GM19397 (cell line): ENCODE measurements around the gene TNP1.

Experiments
- ATAC-seq: cut with Tn5 transposase; IDR thresholded peaks from one replicate; pipeline ENCODE4 v1.9.1; 2021; ENCODE audit warnings: mild to moderate bottlenecking, moderate library complexity; ENCODE audit not compliant: unreplicated experiment

Gene TNP1, protein sequence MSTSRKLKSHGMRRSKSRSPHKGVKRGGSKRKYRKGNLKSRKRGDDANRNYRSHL

GRCh38 chr2:216859944-216860343, at the start of gene TNP1:
Gene TNP1 (minus strand): TSS chr2:216860064. CDS start chr2:216860034, 30 bp downstream.
- ATAC-seq, result no peak

DNA sequence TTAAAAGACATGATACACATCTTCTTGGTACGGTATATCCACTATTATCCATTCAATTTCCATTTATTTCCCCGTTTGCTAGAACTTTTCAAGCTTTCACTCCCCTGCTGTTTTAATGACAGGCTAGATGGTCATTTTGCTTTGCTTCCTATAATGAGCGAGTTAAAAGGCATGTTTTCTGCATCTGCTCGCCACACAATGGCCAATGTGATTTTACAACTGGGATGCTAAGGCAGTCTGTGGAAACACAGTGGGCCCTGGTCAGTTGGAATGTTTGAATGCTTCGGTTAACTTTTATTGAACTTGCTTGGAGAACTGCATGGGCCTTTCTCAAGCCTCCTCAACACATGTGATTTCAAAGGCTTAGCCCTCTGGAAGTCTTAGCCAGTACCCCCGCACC, 48.4 kb upstream of the TNP1 start:
- ATAC-seq, result no peak

DNA sequence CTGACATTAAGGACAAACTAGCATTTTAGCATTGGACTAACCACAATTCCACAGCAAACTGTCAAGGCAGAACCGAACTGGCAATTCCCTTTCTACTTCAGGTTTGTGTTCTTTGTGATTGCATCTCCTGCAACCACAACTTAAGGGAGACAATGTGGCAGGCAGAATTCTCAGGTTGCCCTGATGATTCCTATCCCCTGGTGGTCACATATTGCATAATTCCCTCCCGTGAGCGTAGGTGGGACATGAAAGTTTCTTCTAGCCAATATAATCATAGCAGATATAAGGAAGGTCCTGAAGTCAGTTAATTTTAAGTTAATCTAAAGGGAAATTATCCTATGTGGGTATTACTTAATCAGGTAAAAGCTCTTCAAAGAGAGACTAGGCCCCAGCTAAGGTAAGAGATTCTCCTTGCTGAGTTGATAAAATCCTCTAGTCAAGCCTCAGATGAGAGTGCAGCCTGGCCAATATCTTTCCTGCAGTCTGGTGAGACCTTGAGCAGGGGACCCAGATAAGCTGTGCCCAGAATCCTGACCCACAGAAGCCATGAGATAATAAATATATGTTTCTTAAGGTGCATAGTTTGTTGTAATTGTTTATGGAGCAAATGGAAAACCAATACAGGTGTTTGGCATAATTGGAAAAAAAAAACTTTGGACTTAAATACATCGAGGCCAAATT, 45.9 kb upstream of the TNP1 start:
- no peak for ATAC-seq

DNA sequence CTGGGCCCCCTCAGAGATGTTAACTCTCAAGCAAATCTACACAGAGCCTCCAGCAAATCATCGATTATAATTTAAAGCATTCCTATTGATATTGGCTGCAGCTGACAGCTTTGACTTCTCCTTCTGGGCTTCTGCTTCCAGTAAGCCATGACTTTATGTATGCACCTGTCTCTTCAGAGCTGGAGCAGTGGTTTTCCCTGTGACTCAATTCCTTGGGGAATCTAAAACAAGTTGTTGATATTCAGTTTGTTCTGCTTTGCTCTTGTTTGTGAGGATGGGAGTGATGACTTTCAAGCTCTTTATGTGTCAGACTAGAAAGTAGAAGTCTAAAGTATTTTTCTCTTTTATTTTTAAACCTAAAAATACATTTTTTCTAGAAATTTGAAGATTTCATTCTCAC, 45.1 kb upstream of the TNP1 start:
- no peak for ATAC-seq

GRCh38 chr2:216904554-216904953, 44.7 kb upstream of the TNP1 start:
- ATAC-seq, result no peak

DNA sequence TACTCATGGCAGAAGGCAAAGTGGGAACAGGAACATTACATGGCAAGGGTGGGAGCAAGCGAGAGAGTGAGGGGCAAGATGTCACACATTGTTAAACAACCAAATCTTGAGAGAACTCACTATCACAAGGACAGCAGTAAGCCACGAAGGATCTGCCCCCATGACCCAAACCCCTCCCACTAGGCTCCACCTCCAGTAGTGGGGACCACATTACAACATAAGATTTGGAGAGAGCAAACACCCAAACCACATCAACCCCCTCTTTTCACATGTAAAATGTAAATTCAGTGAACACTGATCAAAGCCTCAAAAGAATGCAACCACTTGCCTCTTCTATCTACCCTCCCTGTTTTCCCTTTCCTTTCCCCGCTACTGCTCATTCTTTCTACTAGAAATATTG, 43.6 kb upstream of the TNP1 start:
- no peak for ATAC-seq

DNA sequence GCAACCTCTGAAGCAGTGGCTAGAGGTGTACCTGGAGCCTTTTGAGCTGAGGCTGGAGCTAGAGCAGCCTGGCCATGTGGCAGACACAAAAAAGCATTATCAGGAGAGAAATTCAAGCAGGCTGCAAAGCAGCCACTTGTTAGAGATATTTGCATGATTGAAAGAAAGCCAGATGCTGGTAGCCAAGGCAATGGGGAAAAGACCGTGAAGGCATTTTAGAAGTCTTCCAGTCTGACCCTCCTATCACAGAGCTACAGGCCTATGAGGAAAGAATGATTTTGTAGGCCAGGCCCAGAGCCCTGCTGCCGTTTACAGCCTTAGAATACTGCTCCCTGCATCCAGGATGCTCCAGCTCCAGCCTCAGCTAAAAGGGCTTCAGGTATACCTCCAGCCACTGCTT, 41.4 kb upstream of the TNP1 start:
- no peak for ATAC-seq

DNA sequence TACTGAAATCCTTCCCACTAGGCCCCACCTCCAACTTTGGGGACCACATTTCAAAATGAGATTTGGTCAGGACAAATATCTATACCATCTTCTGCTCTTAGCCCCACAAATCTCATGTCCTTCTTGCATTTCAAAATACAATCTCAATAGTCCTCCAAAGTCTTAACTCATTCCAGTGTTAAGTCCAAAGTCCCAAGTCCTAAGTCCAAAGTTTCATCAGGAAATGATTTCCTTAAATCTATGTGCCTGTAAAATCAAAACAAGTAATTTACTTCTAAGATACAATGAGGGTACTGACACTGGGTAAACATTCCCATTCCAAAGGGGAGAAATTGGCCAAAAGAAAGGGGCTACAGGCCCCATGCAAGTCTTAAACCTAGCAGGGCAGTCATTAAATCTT, 40.5 kb upstream of the TNP1 start:
- ATAC-seq, result no peak

GRCh38 chr2:216897561-216898203, 37.8 kb upstream of the TNP1 start:
- ATAC-seq, result no peak

DNA sequence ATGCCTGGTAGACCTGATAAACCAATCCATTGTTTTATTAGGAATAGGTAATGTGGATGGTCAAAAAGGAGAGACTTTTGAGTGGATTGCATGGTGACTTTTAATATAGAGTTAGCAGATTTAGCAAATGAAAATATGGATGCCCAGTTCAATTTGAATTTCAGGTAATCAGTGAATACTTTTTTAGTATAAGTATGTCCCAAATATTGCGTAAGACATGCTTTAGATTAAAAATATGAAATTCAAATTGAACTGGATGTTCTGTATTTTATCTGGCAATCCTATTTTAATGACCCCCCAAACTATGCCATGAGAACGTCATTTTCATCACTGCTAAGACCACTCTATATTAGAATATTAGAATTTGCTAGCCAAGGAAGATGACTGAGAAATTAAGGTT, 30.3 kb upstream of the TNP1 start:
- no peak for ATAC-seq

- no peak for ATAC-seq
Observed at GRCh38 chr2:216888887-216889622, 29.2 kb upstream of the TNP1 start.

DNA sequence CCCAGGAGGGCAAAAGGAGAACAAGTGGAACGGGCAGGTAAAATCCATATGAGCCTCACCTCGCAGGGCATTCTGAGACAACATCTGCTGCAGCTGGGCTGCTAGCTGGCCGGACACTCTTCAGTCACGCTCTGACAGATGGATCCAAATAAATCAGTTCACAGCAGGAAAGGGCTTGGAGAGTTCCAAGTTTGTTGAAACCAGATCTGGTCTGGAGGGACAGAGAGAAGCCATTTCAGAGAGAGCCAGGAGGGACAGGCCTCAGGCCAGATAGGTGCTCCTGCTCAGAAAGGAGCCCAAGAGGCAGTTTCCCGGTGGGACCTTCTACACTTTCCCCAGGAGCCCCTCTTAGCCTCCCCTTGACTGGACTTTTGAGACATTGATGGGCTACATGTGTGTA, 28.2 kb upstream of the TNP1 start:
- no peak for ATAC-seq

- ATAC-seq, result no peak
Observed at GRCh38 chr2:216887138-216887537, 27.3 kb upstream of the TNP1 start.

DNA sequence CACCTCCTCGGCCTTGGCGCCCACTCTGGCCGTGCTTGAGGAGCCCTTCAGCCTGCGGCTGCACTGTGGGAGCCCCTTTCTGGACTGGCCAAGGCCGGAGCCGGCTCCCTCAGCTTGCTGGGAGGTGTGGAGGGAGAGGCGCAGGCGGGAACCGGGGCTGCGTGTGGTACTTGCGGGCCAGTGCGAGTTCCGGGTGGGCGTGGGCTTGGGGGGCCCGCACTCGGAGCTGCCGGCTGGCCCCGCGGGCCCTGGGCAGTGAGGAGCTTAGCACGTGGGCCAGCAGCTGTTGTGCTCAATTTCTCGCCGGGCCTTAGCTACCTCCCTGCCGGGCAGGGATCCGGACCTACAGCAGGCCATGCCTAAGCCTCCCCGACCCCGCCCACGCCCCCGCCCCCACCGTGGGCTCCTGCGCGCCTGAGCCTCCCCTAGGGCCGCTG, 25.3 kb upstream of the TNP1 start:
- ATAC-seq, result no peak

DNA sequence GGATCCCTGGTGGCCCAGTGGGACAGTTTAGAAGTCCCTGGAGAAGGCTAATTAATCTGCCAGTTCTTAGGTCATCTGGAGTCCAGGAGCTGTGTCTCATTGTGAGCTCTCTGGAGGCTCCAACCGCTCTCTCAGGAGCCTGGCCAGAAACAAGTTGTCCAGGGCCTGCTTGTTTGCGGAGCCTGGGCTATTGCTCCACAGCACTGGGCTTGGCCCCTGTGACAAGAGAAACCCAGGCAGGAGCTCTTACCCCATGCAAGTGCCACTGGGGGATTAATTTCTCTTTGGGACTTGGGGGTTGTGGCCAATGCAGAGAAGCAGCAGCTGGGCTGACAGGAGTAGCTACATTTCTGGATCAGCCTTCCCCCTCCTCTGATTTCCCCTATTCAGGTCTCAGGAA, 24.5 kb upstream of the TNP1 start:
- ATAC-seq, result no peak

- no peak for ATAC-seq
Observed at GRCh38 chr2:216882876-216883275, 23.0 kb upstream of the TNP1 start.

GRCh38 chr2:216881411-216881810, 21.5 kb upstream of the TNP1 start:
- no peak for ATAC-seq

DNA sequence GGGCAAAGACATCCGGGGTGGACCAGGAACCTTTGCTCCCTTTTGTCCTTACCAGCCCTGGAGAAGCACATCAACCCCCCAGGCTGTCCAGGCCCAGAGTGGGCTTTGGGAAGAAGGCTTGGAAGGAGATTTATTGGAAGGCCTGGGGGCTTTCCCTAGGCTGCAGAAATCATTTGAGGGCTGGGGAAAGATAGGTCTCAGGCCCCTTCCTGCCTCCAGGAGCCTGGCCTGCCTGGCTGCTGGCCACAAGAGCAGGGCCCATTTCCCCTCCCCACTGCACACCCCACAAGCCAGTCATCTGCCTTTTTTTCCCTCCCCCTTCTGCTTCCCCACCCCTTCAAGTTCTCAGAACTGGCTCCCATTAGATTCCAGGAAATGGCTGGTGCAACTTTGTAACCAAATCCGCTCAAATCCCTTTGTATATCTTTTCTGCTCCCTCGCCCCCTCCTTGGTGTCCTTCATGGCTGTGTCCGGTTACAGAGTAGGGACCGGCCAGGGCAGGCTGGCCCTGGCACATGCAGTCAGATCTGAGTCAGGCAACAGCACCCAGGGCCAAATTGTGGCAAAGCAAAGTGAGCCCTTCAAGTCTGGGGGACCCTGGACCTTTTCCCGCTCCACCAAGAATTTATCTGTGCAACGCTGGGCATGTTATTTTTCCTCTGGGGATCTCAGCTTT, 20.8 kb upstream of the TNP1 start:
- no peak for ATAC-seq

- ATAC-seq, result no peak
Observed at GRCh38 chr2:216879727-216880508, 20.1 kb upstream of the TNP1 start.

DNA sequence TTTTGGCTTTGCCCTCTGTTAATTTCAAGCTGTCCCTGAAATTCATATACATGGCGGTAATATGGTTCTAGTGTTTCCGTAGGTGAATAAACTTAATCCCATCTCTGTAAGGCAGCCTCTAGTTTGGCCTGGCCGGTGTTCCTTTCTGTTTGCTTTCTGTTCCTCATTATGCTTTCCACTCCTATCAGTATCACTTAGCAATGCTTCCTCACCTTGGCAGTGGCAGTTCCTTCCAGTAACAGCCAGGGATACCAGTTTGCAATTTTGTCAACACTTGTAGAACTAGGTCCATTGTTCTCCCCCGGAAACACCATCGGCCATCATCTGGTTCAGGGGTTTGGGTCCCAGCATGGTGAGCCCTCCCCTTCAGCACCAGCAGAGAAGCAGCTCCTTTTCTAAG, 18.2 kb upstream of the TNP1 start:
- ATAC-seq, result no peak

- no peak for ATAC-seq
Observed at GRCh38 chr2:216877085-216877484, 17.2 kb upstream of the TNP1 start.
